ENCODE measurements around the gene MPV17L2. TPM values are rescaled to one million over a fixed set of nuclear protein-coding genes. Genes with fewer than 3 reads are reported as not detected.

The MPV17L2 gene
- total RNA-seq, 1 experiment from 2014 or later, result 12.9 TPM

DNA sequence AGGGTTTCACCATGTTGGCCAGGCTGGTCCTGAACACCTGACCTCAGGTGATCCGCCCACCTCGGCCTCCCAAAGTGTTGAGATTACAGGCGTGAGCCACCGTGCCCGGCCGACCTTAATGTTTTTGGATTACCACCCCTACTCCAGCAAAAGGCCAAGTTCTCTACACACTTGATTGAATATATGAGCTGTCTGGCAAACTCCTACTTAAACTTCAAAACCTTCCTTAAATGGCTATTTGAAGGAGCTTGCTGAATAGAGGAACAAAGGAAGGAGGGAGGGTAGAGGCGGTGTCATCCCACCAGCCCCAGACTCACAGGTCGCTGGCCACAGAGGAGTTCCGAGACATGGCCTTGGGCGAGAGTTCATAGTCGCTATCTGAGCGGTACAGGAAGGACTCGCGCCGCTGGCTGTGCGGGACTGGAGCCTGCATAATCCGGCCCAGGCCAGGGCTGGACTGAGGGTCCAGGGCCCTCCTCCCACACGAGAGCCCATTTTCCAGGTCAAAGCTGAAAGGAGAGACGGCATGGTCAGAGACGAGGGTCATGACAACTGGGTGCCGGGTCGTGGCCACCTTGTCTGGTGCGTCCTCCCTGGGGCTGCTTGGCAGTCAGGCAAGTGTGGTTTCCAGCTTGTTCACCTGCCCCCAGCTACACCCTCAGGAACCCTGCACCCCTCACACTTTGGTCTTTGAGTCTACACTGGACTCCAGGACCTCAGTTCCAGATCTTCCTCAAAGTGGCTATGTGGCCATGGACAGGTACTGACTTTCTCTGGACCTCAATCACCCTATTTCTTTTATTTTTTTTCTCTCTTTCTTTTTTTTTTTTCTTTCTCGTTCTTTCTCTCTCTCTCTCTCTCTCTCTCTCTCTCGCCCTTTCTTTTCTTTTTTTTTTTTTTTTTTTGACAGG, 29.1 kb downstream of the MPV17L2 start:
- H3K9me3 Mint-ChIP-seq (ENCODE audit: unreplicated experiment), result no peaks in the 10 kb centered on the region
- intact Hi-C loops (cut with micrococcal nuclease), result no loop called here
- BruUV-seq (replicated peaks), result no TSS peak
- no peak for DNase-seq (ENCODE audit: unreplicated experiment)
- no peak overlapping the region for H3K27ac Mint-ChIP-seq (ENCODE audit: low read depth, unreplicated experiment)
- no peaks in the 10 kb centered on the region for H3K36me3 Mint-ChIP-seq (ENCODE audit: insufficient read depth, unreplicated experiment)
- no peak overlapping the region for H3K4me3 Mint-ChIP-seq (ENCODE audit: unreplicated experiment)
- no peak for TF ChIP-seq CTCF (IDR thresholded peaks at IDR 0.05; ENCODE audit: unreplicated experiment)
- CTCF ChIA-PET, result interaction anchor here (0.6 to 1.6 kb wide), 7 partner anchors 11 to 151 kb away, joined by 3 to 6 read pairs (median 4); no protein-coding TSS in a partner anchor
- H3K4me1 Mint-ChIP-seq (ENCODE audit: insufficient read depth, unreplicated experiment), result peaks cover 5% of the 10 kb centered on the region
- peaks cover 13% of the 10 kb centered on the region for H3K27me3 Mint-ChIP-seq (ENCODE audit: insufficient read depth, unreplicated experiment)
- POLR2A ChIA-PET, result interaction anchor here (0.7 to 1.7 kb wide), 4 partner anchors 17 to 52 kb away, joined by 3 to 7 read pairs (median 4); partner anchors contain the start of genes IQCN and MPV17L2

DNA sequence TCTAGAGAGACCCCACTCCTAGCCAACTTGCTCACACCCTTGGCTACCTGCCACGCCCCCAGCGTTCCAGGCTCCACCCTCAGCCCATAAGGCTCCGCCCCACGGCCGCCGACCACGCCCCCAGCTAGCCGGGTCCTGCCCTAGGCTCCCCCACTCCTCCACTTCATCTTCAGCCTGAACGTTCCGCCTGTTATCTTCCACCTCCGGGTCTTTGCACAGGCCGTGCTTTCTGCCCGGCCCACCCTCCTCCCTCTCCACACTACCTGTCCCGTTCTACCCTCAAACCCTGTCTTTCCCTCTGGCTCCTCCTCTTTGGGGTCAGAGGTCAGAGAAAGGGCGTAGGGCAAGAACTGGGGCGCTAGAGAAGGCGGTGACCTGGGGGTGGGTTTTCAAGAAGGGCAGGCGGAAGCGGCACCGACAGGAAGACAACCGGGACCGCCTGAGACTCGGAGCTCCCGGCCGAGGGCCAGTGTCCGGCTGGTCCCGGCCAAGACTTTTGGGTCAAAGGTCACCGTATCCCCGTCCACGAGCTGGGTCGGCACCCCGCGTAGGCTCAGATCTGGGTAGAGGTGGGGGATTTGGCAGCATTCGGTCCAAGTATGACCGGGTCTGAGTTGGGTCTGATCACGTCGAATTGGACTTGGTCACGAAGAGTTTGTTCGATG, 31.0 kb downstream of the MPV17L2 start:
- H3K27me3 Mint-ChIP-seq (ENCODE audit: insufficient read depth, unreplicated experiment), result peaks cover 13% of the 10 kb centered on the region
- intact Hi-C loops (cut with micrococcal nuclease), result no loop called here

GRCh38 chr19:18224525-18225354, 31.7 kb downstream of the MPV17L2 start:
- no TSS peak for BruUV-seq (replicated peaks)
- Mint-ChIP-seq H3K4me1 (ENCODE audit: insufficient read depth, unreplicated experiment) (peaks cover 5% of the 10 kb centered on the region), H3K27ac (ENCODE audit: low read depth, unreplicated experiment) (peak overlapping the region; percentile 17), H3K27me3 (ENCODE audit: insufficient read depth, unreplicated experiment) (peaks cover 12% of the 10 kb centered on the region), H3K9me3 (ENCODE audit: unreplicated experiment) (no peaks in the 10 kb centered on the region), H3K4me3 (ENCODE audit: unreplicated experiment) (peak overlapping the region; percentile 75), H3K36me3 (ENCODE audit: insufficient read depth, unreplicated experiment) (no peaks in the 10 kb centered on the region)
- no peak for TF ChIP-seq CTCF (IDR thresholded peaks at IDR 0.05; ENCODE audit: unreplicated experiment)
- POLR2A ChIA-PET, result interaction anchor here (0.6 to 1.9 kb wide), 10 partner anchors 20 to 1190 kb away, joined by 3 to 12 read pairs (median 4); partner anchors contain the start of genes JUND, MAST3 and MPV17L2
- CTCF ChIA-PET, result interaction anchor here (0.7 to 1.7 kb wide), 8 partner anchors 10 to 73 kb away, joined by 3 to 5 read pairs (median 3); no protein-coding TSS in a partner anchor
- DNase-seq (ENCODE audit: unreplicated experiment), result peak; percentile 99
- intact Hi-C loops (cut with micrococcal nuclease), result no loop called here

More for the DNA sequence above, 31.0 kb downstream of the MPV17L2 start:
- H3K27ac Mint-ChIP-seq (ENCODE audit: low read depth, unreplicated experiment), result peak overlapping the region; percentile 17
- BruUV-seq (replicated peaks), result no TSS peak
- peak; percentile 32 for DNase-seq (ENCODE audit: unreplicated experiment)
- ChIA-PET POLR2A (interaction anchor here (0.6 to 1.9 kb wide), 10 partner anchors 19 to 1191 kb away, joined by 3 to 12 read pairs (median 4); partner anchors contain the start of genes JUND, MAST3 and MPV17L2), CTCF (interaction anchor here (0.7 to 1.7 kb wide), 8 partner anchors 9 to 72 kb away, joined by 3 to 5 read pairs (median 3); no protein-coding TSS in a partner anchor)
- no peaks in the 10 kb centered on the region for H3K36me3 Mint-ChIP-seq (ENCODE audit: insufficient read depth, unreplicated experiment)
- no peak for TF ChIP-seq CTCF (IDR thresholded peaks at IDR 0.05; ENCODE audit: unreplicated experiment)
- H3K4me3 Mint-ChIP-seq (ENCODE audit: unreplicated experiment), result peak overlapping the region; percentile 75
- H3K4me1 Mint-ChIP-seq (ENCODE audit: insufficient read depth, unreplicated experiment), result peaks cover 5% of the 10 kb centered on the region
- no peaks in the 10 kb centered on the region for H3K9me3 Mint-ChIP-seq (ENCODE audit: unreplicated experiment)
